HG03521 (cell line): ENCODE measurements around the gene TACR3.
"Not testable (repeated sequence)": the region's sequence is repeated elsewhere in the genome, so short reads cannot be mapped to it uniquely, and the experiment has no call there.

Experiments used
- ATAC-seq: cut with Tn5 transposase; IDR thresholded peaks from one replicate; pipeline ENCODE4 v1.9.1; 2021; ENCODE audit warnings: mild to moderate bottlenecking, moderate library complexity; ENCODE audit not compliant: unreplicated experiment

Gene TACR3, protein sequence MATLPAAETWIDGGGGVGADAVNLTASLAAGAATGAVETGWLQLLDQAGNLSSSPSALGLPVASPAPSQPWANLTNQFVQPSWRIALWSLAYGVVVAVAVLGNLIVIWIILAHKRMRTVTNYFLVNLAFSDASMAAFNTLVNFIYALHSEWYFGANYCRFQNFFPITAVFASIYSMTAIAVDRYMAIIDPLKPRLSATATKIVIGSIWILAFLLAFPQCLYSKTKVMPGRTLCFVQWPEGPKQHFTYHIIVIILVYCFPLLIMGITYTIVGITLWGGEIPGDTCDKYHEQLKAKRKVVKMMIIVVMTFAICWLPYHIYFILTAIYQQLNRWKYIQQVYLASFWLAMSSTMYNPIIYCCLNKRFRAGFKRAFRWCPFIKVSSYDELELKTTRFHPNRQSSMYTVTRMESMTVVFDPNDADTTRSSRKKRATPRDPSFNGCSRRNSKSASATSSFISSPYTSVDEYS

DNA sequence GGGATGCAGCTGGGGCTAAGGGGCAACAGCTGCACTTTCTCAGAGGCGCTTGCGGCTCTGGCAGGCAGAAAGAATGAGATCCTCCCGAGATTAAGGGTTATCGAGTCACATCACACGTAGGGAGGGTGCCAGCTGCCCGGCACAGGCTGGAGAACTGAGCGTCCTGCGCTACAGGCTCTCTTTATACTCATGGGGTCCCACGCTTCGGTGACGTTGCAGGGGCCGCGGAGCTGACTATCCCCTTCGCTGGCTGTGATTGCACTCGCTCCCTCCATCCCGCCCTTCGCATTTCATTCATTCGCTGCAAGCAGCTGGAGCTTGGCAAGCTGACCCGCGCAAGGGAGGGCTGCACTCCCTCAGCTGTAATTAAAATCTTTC lies at the start of gene TACR3:
TSS of gene TACR3 (minus strand) at position 156 of the 378 bp plus-strand sequence. CDS start 310 bp downstream, outside the sequence.
- no peak for ATAC-seq

DNA sequence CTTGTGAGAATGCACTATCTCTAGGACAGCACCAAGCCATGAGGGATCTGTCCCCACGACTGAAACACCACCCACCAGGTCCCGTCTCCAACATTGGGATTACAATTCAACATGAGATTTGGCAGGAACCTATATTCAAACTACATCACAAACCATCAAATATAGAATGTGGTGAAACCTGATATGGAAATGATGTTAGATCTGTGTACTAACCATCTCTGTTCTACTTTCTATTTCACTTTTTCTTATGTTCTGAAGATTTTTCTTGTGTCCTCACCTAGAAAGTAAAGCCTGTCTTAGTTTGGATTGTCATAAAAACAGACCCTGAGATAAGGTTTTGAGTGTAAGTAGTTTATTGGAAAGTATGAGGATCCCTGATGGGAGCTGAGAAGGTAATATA lies 37.8 kb upstream of the TACR3 start:
- ATAC-seq: no peak

DNA sequence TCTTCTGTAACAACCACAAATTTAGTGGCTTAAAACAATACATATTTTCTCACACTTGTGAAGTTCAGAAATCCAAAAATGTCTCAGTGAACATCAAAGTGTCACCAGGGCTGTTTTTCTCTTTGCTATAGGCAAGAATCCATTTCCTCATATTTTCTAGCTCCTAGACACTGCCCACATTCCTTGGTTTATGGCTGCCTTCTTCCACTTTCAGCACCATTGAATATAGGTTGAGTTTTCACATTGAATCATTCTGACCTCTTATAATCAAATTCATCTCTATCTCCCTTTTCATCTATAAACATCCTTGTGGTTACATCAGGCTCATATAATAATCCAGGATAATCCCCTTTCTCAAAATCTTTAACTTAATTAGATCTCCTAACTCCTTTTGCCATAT lies 37.0 kb upstream of the TACR3 start:
- ATAC-seq: no peak

DNA sequence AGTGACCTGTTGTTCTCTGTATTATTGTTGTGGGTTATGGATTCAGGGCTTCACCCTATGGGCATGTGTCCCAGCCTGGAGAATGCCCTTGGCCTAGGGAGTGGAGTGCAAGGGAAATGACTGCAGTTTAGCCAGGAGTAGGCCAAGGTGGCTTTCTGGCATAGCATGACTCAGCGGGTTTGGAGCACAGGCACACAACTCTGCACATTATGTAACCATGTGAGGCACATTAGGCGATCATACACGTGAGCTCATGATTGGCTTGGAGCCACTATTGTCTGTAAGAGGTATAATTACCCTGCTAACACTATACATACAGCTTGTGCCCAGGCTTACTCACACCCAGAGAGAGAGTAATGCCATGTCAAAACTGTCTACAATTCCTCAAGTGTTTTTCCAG lies 35.1 kb upstream of the TACR3 start:
- ATAC-seq: no peak

DNA sequence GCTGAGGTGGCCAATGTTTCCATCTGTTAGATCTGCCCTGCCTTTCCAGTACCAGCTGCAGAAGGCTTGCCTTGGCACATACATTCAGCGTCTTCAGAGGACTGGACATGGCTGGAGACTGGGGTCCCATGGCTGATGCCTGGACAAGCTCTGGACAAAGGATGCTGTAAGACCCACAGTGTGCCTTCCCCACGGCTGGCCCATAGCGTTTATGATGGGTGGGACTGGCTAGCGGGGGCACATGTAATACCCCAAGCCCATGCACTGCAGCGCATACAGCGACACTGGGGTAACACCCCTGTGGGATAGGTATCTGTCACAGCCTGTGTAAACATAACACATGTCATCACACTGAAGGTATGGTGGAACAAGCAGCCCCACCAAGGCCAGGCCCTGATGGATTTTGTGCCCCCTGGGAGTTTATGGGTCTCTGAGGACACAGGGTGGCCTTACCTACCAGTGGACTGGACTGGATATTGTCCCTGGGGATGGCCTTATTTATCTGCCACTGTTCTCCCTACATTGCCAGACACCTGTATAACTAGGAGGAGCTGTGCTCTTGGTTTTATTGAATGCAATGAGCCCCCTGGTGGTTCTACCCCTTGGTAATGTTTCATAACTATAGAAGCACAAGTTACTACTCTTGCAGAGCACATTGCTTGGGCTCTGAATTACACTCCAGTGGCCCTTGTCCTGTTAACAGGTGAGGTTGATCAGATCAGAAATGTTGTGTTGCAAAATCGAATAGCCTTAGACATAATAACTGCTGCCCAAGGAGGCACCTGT lies 34.3 kb upstream of the TACR3 start:
- no peak for ATAC-seq

DNA sequence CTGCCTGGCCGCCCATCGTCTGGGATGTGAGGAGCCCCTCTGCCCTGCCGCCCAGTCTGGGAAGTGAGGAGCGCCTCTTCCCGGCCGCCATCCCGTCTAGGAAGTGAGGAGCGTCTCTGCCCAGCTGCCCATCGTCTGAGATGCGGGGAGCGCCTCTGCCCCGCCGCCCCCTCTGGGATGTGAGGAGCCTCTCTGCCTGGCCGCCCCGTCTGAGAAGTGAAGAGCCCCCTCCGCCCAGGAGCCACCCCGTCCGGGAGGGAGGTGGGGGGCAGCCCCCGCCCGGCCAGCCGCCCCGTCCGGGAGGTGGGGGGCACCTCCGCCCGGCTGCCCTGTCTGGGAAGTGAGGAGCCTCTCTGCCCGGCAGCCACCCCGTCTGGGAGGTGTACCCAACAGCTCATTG lies 3.4 kb upstream of the TACR3 start:
- not testable (repeated sequence) for ATAC-seq

DNA sequence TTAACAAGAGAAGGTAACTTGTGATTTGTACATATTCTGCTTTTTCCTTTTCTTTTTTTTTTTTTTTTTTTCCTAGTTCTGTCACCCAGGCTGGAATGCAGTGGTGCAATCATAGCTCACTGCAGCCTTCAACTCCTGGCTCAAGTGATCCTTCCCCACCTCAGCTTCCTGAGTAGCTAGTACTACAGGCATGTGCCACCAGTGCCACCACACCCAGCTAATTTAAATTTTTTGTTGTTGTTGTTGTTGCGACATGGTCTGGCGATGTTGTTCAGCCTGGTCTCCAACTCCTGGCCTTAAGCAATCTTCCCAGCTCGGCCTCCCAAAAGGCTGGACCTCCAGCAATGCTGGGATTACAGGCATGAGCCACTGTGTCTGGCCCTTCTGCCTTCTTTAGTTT lies 1.5 kb upstream of the TACR3 start:
- no peak for ATAC-seq

DNA sequence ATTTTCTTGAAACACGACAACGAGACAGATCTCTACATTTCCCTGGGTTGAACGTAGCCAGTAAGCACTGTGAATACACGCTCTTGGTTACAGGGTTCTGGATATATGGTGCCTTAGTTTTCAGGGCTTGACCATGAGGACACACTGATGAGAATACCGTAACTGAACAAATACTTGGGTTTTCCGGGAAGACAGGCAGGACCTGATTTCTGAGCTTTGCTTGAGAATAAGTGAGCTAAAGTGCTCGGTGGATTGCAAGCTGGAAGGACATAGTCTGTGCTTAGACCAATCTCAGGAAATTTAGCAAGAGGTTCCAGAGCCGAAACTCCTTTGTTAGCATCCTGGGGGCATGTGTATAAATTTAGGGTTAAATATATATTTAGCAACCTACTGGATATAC lies 876 bp upstream of the TACR3 start:
- ATAC-seq: no peak

DNA sequence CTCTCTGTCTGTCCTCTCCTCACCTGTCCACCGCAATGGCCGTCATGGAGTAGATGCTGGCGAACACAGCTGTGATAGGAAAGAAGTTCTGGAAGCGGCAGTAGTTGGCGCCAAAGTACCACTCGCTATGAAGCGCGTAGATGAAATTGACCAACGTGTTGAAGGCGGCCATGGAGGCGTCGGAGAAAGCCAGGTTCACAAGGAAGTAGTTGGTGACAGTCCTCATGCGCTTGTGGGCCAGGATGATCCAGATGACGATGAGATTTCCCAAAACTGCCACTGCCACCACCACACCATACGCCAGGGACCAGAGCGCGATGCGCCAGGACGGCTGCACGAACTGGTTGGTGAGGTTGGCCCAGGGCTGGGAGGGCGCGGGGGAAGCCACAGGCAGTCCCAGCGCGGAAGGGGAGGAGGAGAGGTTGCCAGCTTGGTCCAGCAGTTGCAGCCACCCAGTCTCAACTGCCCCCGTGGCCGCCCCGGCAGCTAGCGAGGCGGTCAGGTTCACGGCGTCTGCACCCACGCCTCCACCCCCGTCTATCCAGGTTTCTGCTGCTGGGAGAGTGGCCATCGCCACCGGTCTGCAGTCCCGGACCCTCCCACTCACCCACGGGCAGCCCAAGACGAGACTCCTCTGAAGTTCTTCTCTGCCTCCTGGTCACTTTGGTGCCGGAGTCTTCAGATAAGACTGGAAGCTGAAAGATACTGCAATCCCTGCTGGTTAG lies 518 bp downstream of the TACR3 start:
- no peak for ATAC-seq

DNA sequence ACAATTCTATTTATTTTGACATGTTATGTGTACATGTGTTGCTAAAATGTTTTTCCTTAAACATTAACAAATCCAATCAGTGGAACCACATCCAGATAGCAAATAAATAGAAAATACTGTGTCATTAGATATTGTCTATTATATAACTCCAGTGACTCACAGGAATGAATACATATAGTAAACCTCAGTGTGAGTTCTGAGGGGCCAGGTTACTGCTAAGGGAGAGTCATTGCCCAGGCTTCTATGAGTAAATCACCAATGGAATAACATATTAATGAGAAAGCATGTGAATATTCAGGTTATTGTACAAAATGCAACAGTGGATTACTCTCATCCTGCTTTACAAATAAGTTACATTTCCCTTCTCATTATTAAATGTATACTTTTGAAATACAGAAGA lies 27.2 kb downstream of the TACR3 start:
- no peak for ATAC-seq

DNA sequence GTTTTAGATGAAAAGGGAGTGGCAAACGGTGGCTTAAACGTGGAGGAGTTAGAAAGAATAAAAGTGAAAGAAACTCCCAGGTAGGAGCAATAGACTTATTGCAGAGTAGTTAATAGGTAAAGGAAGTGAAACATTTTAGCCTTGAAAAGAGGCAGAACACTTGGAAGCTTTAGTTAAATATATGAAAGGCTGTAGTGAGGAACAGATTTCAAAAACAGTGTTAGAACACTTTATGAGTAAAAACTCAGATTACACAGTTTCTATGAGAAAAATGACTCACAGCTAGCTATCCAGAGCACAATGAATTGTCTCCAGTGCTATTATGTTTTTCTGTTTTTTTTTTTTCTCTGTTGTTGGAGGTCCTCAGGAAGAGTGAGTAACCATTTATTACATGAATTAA lies 45.8 kb downstream of the TACR3 start:
- ATAC-seq: no peak

DNA sequence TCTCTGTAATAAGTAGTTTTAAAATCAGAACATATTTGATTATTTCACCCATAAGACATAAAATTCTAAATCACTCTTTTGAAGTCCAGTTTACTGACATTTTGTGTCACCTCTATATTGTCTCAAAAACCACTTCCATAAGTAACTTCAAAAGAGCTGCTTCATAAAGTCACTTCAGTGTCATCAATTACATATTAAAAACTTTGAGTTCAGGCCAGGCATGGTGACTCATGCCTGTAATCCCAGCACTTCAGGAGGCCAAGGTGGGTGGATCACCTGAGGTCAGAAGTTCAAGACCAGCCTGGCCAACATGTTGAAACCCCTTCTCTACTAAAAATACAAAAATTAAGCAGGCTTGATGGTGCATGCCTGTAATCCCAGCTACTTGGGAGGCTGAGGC lies 53.0 kb downstream of the TACR3 start:
- not testable (repeated sequence) for ATAC-seq

DNA sequence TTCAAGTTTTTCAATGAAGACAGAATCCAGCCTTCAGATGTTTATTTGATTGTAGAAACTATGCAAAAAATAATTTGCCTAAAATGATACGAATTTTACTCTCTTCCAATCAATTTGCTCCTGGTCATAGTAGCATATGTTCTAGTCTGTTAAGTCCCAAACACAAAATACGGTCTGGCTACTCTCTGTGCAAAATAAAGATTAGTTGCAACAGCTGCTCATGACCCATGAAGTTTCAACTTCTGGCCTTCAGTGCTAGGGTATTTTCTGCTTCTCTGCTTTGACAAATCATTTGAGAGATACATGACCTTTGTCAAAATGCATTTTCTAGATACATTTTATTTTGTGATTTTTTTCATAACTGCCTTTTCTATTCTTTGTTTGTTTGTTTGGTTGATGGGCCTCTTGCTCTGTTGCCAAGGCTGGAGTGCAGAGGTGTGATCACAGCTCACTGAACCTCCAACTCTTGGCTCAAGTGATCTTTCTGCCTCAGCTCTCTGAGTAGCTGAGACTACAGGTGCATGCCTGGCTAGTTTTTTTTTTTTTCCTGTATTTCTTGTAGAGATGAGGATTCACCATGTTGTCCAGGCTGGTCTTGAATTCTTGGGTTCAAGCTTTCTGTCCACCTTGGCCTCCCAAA lies 55.2 kb downstream of the TACR3 start:
- no peak for ATAC-seq

DNA sequence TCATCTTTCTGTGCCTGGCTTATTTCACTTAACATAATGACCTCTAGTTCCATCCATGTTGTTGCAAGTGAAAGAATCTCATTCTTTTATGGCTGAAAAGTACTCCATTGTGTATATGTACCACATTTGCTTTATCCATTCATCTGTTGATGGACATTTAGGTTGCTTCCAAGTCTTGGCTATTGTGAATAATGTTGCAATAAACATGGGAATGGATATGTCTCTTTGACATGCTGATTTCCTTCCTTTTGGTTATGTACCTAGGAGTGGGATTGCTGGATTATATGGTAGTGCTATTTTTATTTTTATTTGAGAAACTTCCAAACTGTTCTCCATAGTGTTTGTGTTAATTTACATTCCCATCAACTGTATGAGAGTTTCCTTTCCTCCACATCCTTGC lies 71.2 kb downstream of the TACR3 start:
- ATAC-seq: no peak

DNA sequence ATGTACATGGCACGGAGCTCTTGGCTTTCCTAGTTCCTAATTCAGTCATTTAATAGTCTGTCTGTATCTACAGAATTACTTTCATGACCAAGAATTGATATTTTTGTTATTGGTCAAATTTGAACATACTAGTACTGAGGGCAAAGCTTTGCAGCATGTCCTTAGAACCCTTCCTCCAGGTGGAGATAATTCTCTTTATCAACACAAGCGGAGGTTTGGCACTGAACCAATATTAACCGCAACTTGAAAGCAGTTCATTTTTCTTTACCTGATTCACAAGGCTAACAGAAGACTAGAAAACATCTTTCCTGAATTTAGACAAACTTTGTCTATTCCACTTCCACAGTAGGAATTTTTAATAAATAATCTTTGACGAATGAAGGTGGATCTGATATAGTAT lies 73.8 kb downstream of the TACR3 start:
- ATAC-seq: no peak

DNA sequence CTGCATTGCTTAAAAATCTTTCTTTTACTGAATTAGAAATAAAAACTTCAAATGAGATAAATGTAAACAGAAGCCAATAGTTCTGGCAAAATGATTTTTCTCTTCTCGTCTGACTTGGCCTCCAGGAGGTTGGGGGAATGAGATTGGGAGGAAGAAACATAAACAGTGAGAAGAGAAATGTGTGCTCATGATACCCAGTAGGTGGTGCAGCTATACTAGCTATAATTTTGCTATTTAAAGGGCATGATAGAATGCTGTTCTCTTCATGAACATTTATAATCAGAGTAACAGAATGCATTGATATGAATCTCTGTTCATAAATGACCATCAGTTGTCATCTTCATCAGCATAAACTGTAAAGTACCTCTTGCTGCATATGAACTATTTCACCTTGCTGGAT lies 85.5 kb downstream of the TACR3 start:
- no peak for ATAC-seq

DNA sequence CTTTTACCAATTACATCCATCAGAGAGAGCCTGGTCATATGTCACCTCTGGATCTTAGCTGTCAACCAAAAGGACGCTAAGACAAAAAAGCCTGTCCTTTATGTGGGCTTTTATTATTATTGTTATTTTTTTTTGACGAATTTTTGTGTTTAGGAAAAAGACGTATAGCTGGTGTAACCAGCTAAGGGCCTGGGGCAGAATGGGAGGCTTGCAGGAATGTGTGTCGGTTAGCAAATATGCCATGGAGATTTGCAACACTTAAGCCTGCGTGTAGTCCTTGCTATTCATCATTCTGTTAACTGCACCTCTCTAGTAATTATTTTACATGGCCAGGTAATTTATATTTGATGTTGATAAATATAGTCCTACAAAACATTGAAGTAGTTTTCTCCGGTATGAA lies 93.5 kb downstream of the TACR3 start:
- ATAC-seq: no peak

DNA sequence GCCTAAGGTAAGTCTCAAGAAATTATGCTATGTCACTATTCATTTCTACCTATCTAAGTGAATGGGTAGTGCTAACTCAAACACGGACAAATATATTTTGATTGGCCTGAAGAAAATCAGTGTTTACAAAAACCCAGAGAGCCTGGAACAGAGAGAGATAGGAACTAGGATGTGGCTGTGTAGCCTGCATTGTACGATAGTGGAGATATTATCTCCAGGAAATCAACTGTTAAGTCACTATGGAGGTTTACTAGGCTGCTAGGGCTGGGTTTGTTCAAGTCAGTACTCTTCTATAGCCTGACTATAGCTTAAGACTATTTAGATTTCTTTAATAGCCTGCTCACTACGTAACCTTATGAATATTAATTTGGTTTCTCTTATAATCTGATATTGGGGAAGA lies 127.9 kb downstream of the TACR3 start:
- ATAC-seq: no peak

DNA sequence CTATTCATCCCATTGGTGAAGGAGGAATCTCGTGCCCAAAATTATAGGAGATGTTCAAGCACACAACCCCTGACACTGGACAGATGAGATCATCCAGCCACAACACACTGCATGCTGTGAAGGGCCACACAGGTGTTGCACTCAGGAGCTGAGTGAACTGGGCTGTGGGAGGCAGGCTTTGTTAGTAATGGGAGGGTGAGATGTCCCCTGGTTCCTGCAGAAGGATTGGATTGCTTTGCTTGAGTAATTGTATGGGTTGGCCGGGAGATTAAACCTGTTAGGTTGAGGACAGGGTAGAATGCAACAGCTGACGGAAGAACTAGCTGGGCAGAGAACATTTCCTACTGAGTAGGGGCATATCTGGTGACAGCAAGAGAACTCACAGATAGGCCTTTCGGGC lies 152.2 kb downstream of the TACR3 start:
- ATAC-seq: no peak

DNA sequence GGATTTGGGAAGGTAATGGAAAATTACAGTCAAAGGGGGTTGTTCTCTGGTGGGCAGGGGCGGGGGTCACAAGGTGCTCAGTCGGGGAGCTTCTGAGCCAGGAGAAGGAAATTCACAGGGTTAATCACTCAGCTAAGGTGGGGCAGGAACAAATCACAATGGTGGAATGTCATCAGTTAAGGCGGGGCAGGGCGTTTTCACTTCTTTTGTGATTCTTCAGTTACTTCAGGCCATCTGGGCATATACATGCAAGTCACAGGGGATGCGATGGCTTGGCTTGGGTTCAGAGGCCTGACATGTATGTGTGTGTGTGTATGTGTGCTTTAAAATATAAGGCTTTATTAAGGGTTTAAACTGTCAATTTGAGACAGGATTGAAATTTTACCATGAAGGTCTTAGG lies 160.6 kb downstream of the TACR3 start:
- ATAC-seq: not testable (repeated sequence)
